Measurements from ENCODE around the gene APOBEC2. TPM values are rescaled to one million over a fixed set of nuclear protein-coding genes. Genes with fewer than 3 reads are reported as not detected.

The APOBEC2 gene
- total RNA-seq, 2 experiments from 2014 or later = not detected

DNA sequence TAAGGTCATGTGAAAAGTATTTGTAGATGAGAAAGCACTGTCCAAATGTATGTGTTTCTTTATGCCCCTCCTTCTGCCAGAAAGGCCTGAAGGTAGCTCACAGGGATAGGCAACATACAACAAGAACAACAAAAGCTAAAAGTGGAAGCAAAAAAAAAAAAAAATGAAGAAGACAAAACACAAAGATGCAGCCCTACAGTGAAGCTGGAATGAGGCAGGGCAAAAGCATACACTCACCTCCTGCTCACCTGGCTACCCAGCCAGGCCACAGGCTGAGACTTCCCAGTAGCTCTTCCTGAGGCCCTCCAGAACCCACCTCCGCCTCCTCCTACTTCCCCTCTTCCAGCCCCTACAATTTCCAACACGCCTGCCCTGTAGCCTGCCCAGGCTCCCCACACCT is 16.4 kb upstream of the APOBEC2 start:
- DNase-seq (ENCODE audit: low spot score) = no peak
- Histone ChIP-seq H3K4me2 (ENCODE audit: low read length) (no peak overlapping the region), H3K4me1 (ENCODE audit: insufficient read depth, low read length, poor library complexity, severe bottlenecking) (no peaks in the 10 kb centered on the region), H3K4me3 (ENCODE audit: low read depth, low read length, poor library complexity, severe bottlenecking) (no peak overlapping the region), H3K36me3 (ENCODE audit: insufficient read depth, low read length) (no peaks in the 10 kb centered on the region), H2AFZ (ENCODE audit: low read length) (no peak overlapping the region), H3K79me2 (ENCODE audit: insufficient read depth, low read depth, low read length) (no peaks in the 10 kb centered on the region), H3K27ac (ENCODE audit: low read depth, low read length, poor library complexity, severe bottlenecking) (no peak overlapping the region), H3K9me2 (ENCODE audit: insufficient read depth, low read length) (no peaks in the 10 kb centered on the region), H4K20me1 (ENCODE audit: insufficient read depth, low read length) (no peaks in the 10 kb centered on the region), H3K9me3 (ENCODE audit: low read length) (no peaks in the 10 kb centered on the region)
- no peak for TF ChIP-seq EZH2phosphoT487 (IDR thresholded peaks at IDR 0.05; ENCODE audit: borderline replicate concordance, low read depth, low read length)
- TF ChIP-seq, protein P1, sequence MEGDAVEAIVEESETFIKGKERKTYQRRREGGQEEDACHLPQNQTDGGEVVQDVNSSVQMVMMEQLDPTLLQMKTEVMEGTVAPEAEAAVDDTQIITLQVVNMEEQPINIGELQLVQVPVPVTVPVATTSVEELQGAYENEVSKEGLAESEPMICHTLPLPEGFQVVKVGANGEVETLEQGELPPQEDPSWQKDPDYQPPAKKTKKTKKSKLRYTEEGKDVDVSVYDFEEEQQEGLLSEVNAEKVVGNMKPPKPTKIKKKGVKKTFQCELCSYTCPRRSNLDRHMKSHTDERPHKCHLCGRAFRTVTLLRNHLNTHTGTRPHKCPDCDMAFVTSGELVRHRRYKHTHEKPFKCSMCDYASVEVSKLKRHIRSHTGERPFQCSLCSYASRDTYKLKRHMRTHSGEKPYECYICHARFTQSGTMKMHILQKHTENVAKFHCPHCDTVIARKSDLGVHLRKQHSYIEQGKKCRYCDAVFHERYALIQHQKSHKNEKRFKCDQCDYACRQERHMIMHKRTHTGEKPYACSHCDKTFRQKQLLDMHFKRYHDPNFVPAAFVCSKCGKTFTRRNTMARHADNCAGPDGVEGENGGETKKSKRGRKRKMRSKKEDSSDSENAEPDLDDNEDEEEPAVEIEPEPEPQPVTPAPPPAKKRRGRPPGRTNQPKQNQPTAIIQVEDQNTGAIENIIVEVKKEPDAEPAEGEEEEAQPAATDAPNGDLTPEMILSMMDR (conservative IDR thresholded peaks at IDR 0.05; ENCODE audit: low read length) = no peak
- ChIA-PET CTCF (ENCODE audit: unreplicated experiment) (no interaction called here), POLR2A (interaction anchor here (0.7 to 1.0 kb wide), 3 partner anchors 17 to 493 kb away, joined by 3 to 5 read pairs (median 4); no protein-coding TSS in a partner anchor)
- BruUV-seq (replicated peaks) = no TSS peak
- intact Hi-C loops (cut with micrococcal nuclease; ENCODE audit: unreplicated experiment) = no loop called here

DNA sequence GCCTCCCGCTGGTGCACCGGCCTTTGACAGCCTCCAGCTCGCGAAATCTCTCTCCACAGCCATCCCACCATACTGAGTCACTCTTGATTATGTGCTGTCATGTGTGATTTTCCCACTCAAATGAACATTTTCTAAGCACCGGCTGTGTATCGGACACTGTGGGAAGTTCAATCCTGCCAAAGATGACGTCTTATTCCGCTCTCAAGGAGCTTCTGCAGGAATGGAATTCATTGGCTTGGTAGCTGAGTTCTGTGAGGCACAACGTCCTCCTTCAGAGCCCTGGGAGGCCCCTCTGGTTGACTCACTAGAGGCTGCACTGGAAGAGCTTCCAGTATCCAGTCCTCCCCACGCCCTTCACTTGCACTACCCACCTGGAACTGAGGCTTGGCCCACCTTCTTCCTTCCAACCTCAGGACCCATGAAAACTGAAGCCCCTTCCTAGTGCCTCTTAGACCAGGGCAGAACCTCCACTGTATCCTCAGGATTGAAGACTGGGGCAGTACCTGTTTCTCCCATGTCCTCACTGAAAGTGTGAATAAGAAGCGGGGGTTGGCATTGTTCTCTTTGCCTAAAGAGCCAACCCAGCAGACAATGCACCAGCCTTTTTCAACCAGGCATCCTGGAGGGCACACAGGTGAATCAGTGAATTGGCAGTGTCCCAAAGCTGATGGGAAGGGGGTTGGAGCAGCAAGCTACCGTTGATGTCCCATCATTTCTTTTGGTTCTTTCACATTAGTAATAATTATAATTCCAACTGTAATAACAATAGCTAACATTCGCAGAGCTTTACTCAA is 15.7 kb upstream of the APOBEC2 start:
- Histone ChIP-seq H3K9me2 (ENCODE audit: insufficient read depth, low read length) (no peaks in the 10 kb centered on the region), H3K4me3 (ENCODE audit: low read depth, low read length, poor library complexity, severe bottlenecking) (no peak overlapping the region), H2AFZ (ENCODE audit: low read length) (no peak overlapping the region), H3K27ac (ENCODE audit: low read depth, low read length, poor library complexity, severe bottlenecking) (no peak overlapping the region), H3K9me3 (ENCODE audit: low read length) (no peaks in the 10 kb centered on the region), H3K4me1 (ENCODE audit: insufficient read depth, low read length, poor library complexity, severe bottlenecking) (no peaks in the 10 kb centered on the region), H4K20me1 (ENCODE audit: insufficient read depth, low read length) (no peaks in the 10 kb centered on the region), H3K79me2 (ENCODE audit: insufficient read depth, low read depth, low read length) (no peaks in the 10 kb centered on the region), H3K36me3 (ENCODE audit: insufficient read depth, low read length) (no peaks in the 10 kb centered on the region), H3K4me2 (ENCODE audit: low read length) (no peak overlapping the region)
- ChIA-PET CTCF (ENCODE audit: unreplicated experiment) (interaction anchor here (0.6 kb wide), 1 partner anchor 623 kb away, joined by 3 read pairs; no protein-coding TSS in a partner anchor), POLR2A (interaction anchor here (0.7 to 1.0 kb wide), 2 partner anchors 13 to 17 kb away, joined by 3 read pairs; no protein-coding TSS in a partner anchor)
- BruUV-seq (replicated peaks) = no TSS peak
- TF ChIP-seq, protein P1 (conservative IDR thresholded peaks at IDR 0.05; ENCODE audit: low read length) = no peak
- DNase-seq (ENCODE audit: low spot score) = no peak
- intact Hi-C loops (cut with micrococcal nuclease; ENCODE audit: unreplicated experiment) = no loop called here

DNA sequence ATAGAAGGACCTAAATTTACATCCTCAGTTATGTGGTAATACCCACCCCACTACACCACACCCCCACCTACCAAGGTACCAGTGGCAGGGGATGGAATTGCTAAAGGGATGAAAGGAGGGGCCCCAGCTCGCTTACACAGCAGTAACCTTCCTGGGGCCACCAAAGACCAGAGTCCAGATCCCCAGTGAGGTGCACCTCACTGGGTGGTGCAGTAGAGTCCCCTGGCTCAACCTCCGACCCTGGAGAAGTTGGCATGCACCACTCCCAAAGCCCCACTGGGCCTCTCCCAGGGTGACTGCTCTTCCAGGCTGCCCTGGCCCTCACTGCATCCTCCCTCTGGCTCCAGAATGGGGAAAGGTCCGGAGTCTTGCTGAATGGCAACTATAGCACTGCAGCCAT is 14.8 kb upstream of the APOBEC2 start:
- intact Hi-C loops (cut with micrococcal nuclease; ENCODE audit: unreplicated experiment) = no loop called here
- POLR2A ChIA-PET = interaction anchor here (1.0 kb wide), 1 partner anchor 12 kb away, joined by 3 read pairs; no protein-coding TSS in a partner anchor
- Histone ChIP-seq H3K27ac (ENCODE audit: low read depth, low read length, poor library complexity, severe bottlenecking) (no peak overlapping the region), H3K36me3 (ENCODE audit: insufficient read depth, low read length) (no peaks in the 10 kb centered on the region), H4K20me1 (ENCODE audit: insufficient read depth, low read length) (no peaks in the 10 kb centered on the region), H3K4me2 (ENCODE audit: low read length) (no peak overlapping the region), H3K4me3 (ENCODE audit: low read depth, low read length, poor library complexity, severe bottlenecking) (no peak overlapping the region), H3K9me2 (ENCODE audit: insufficient read depth, low read length) (no peaks in the 10 kb centered on the region), H2AFZ (ENCODE audit: low read length) (no peak overlapping the region), H3K79me2 (ENCODE audit: insufficient read depth, low read depth, low read length) (no peaks in the 10 kb centered on the region), H3K9me3 (ENCODE audit: low read length) (no peaks in the 10 kb centered on the region), H3K4me1 (ENCODE audit: insufficient read depth, low read length, poor library complexity, severe bottlenecking) (no peaks in the 10 kb centered on the region)
- TF ChIP-seq, protein P1 (conservative IDR thresholded peaks at IDR 0.05; ENCODE audit: low read length) = no peak
- no peak for TF ChIP-seq EZH2phosphoT487 (IDR thresholded peaks at IDR 0.05; ENCODE audit: borderline replicate concordance, low read depth, low read length)
- no TSS peak for BruUV-seq (replicated peaks)
- no peak for DNase-seq (ENCODE audit: low spot score)
- CTCF ChIA-PET (ENCODE audit: unreplicated experiment) = interaction anchor here (0.6 kb wide), 1 partner anchor 624 kb away, joined by 3 read pairs; no protein-coding TSS in a partner anchor
